Mucosa of rectum (tissue), 2 donors: ENCODE data around the gene FAM185A.

Source experiments
- H3K27ac ChIP-seq, 2 donors: one replicate each; pipeline ENCODE4 v1.7.0; 2013; ENCODE audit warnings: inconsistent platforms in 2 of 2, low read depth in 2 of 2, low read length in 2 of 2
- H3K27me3 ChIP-seq, 2 donors: one replicate each; pipeline ENCODE4 v1.7.0; 2013; ENCODE audit warnings: low read length in 2 of 2; ENCODE audit not compliant: control insufficient read depth in 2 of 2, insufficient read depth in 2 of 2
- H3K36me3 ChIP-seq, 2 donors: one replicate each; pipeline ENCODE4 v1.7.0; 2013; ENCODE audit warnings: low read length in 2 of 2; ENCODE audit not compliant: control insufficient read depth in 2 of 2, insufficient read depth in 2 of 2
- H3K4me1 ChIP-seq, 2 donors: one replicate each; pipeline ENCODE4 v1.7.0; 2013; ENCODE audit warnings: low read length in 2 of 2, mild to moderate bottlenecking in 1 of 2; ENCODE audit not compliant: control insufficient read depth in 2 of 2, insufficient read depth in 2 of 2
- H3K4me3 ChIP-seq, 2 donors: one replicate each; pipeline ENCODE4 v1.7.0; 2013; ENCODE audit warnings: low read length in 2 of 2
- H3K9ac ChIP-seq, 2 donors: one replicate each; pipeline ENCODE4 v1.7.0; 2013; ENCODE audit warnings: low read length in 2 of 2, low read depth in 1 of 2, mild to moderate bottlenecking in 1 of 2
- H3K9me3 ChIP-seq, 2 donors: one replicate each; pipeline ENCODE4 v1.7.0; 2013; ENCODE audit warnings: low read length in 2 of 2; ENCODE audit not compliant: control insufficient read depth in 2 of 2
- donor health status: healthy.
- donor health status: Normal muscosa, but diverticular disease.

Gene FAM185A

GRCh38 chr7:102841290-102841689 lies 92.5 kb downstream of the FAM185A start:
- Histone ChIP-seq H3K4me1 (no peaks in the 10 kb centered on the region), H3K27ac (no peak overlapping the region), H3K9me3 (no peaks in the 10 kb centered on the region), H3K9ac (no peak overlapping the region), H3K4me3 (no peak overlapping the region), H3K27me3 (no peaks in the 10 kb centered on the region), H3K36me3 (no peaks in the 10 kb centered on the region)

- Histone ChIP-seq H3K27ac (no peak overlapping the region), H3K9ac (no peak overlapping the region), H3K27me3 (no peaks in the 10 kb centered on the region), H3K4me3 (no peak overlapping the region), H3K4me1 (no peaks in the 10 kb centered on the region), H3K9me3 (no peaks in the 10 kb centered on the region), H3K36me3 (no peaks in the 10 kb centered on the region)
Measured at GRCh38 chr7:102842284-102842683, 93.5 kb downstream of the FAM185A start.

- Histone ChIP-seq H3K4me1 (no peaks in the 10 kb centered on the region), H3K9ac (no peak overlapping the region), H3K4me3 (no peak overlapping the region), H3K27ac (no peak overlapping the region), H3K27me3 (no peaks in the 10 kb centered on the region), H3K9me3 (no peaks in the 10 kb centered on the region), H3K36me3 (no peaks in the 10 kb centered on the region)
Measured at GRCh38 chr7:102843850-102844249, 95.1 kb downstream of the FAM185A start.

GRCh38 chr7:102845346-102845745 lies 96.5 kb downstream of the FAM185A start:
- Histone ChIP-seq H3K9ac (no peak overlapping the region), H3K9me3 (no peaks in the 10 kb centered on the region), H3K4me3 (no peak overlapping the region), H3K27me3 (no peaks in the 10 kb centered on the region), H3K27ac (no peak overlapping the region), H3K4me1 (no peaks in the 10 kb centered on the region), H3K36me3 (no peaks in the 10 kb centered on the region)

GRCh38 chr7:102849079-102849478 lies 100.3 kb downstream of the FAM185A start:
- no peak overlapping the region for H3K4me3 ChIP-seq
- H3K36me3 ChIP-seq, result no peaks in the 10 kb centered on the region
- no peaks in the 10 kb centered on the region for H3K27me3 ChIP-seq
- H3K9me3 ChIP-seq, result no peaks in the 10 kb centered on the region
- H3K9ac ChIP-seq, result no peak overlapping the region
- H3K27ac ChIP-seq, result no peak overlapping the region
- no peaks in the 10 kb centered on the region for H3K4me1 ChIP-seq

GRCh38 chr7:102849538-102849937 lies 100.7 kb downstream of the FAM185A start:
- H3K36me3 ChIP-seq, result no peaks in the 10 kb centered on the region
- no peaks in the 10 kb centered on the region for H3K4me1 ChIP-seq
- H3K27ac ChIP-seq, result no peak overlapping the region
- H3K27me3 ChIP-seq, result no peaks in the 10 kb centered on the region
- H3K4me3 ChIP-seq, result no peak overlapping the region
- no peak overlapping the region for H3K9ac ChIP-seq
- H3K9me3 ChIP-seq, result no peaks in the 10 kb centered on the region

GRCh38 chr7:102856036-102856435 lies 107.2 kb downstream of the FAM185A start:
- Histone ChIP-seq H3K4me1 (no peaks in the 10 kb centered on the region), H3K9me3 (no peaks in the 10 kb centered on the region), H3K27ac (no peak overlapping the region), H3K27me3 (no peaks in the 10 kb centered on the region), H3K9ac (no peak overlapping the region), H3K36me3 (no peaks in the 10 kb centered on the region), H3K4me3 (no peak overlapping the region)
